GM12878 (cell line): Measurements from ENCODE around the gene CD72. TPM values are rescaled to one million over a fixed set of nuclear protein-coding genes. Genes with fewer than 3 reads are reported as not detected.

ENCODE experiments used
- ATAC-seq: fragments of 200-7000 bp; cut with Tn5 transposase; 3 replicates; pipeline ENCODE4 v1.9.1; 2020; ENCODE audit warnings: mild to moderate bottlenecking, moderate library complexity
- BruUV-seq: library from RNA; stranded (reverse); fragments of 400-500 nt; replicated peaks from 2 replicates; lab custom pipeline; 2021; lab: Mats Ljungman, UMichigan
- CTCF ChIA-PET: fragments of 300-600 bp; sonication (Branson Sonifier 250); formaldehyde crosslinking; extraction: SDS; loops from one replicate; lab custom pipeline; 2021; ENCODE audit warnings: inconsistent platforms; lab: Yijun Ruan, JAX
- POLR2A ChIA-PET: fragments of 350-600 bp; formaldehyde crosslinking; extraction: SDS; loops from one replicate; lab custom pipeline; 2021; ENCODE audit warnings: inconsistent platforms; lab: Charles Lee
- RAD21 ChIA-PET: fragments of 300-600 bp; sonication (Branson Sonifier 250); formaldehyde crosslinking; loops from one replicate; lab custom pipeline; 2023; ENCODE audit warnings: antibody characterized with exemption; ENCODE audit not compliant: unreplicated experiment; lab: Charles Lee
- SMC1A ChIA-PET: fragments of 300-600 bp; sonication (Branson Sonifier 250); formaldehyde crosslinking; loops from one replicate; lab custom pipeline; 2023; ENCODE audit not compliant: unreplicated experiment, uncharacterized antibody; lab: Charles Lee
- DNase-seq: peaks from one replicate; pipeline ENCODE4 v3.0.0-alpha.2; 2011; ENCODE audit warnings: low read depth, low spot score
- FAIRE-seq: peaks from 3 replicates; lab custom pipeline; 2011; peaks lifted over from hg19 to GRCh38; lab: Jason Lieb, UNC
- H2AFZ ChIP-seq: 2 replicates; pipeline ENCODE4 v1.6.0; 2011; ENCODE audit warnings: low read depth, low read length, control low read depth; ENCODE audit not compliant: control insufficient read depth
- H3K27ac ChIP-seq: 2 replicates; pipeline ENCODE4 v1.5.1; 2011; ENCODE audit warnings: control low read depth; ENCODE audit not compliant: control insufficient read depth, insufficient read depth
- H3K27me3 ChIP-seq, 2 experiments: replicated peaks in 1 of 2; 2 replicates each; pipeline versions ENCODE4 v1.6.0 to v1.6.1; 2011; ENCODE audit warnings: low read length in 1 of 2; ENCODE audit not compliant: control insufficient read depth in 2 of 2, insufficient read depth in 2 of 2
- H3K36me3 ChIP-seq, 2 experiments: 2 replicates each; pipeline ENCODE4 v1.5.1; 2011; ENCODE audit warnings: low read length in 1 of 2; ENCODE audit not compliant: control insufficient read depth in 2 of 2, insufficient read depth in 2 of 2
- H3K4me1 ChIP-seq: 2 replicates; pipeline ENCODE4 v1.6.1; 2011; ENCODE audit warnings: mild to moderate bottlenecking, low read length, moderate library complexity, mixed read lengths; ENCODE audit not compliant: control insufficient read depth, insufficient read depth
- H3K4me2 ChIP-seq: 2 replicates; pipeline ENCODE4 v1.6.0; 2011; ENCODE audit warnings: control low read depth; ENCODE audit not compliant: control insufficient read depth, insufficient read depth
- H3K4me3 ChIP-seq: fragments of 200-600 bp; sonication (generic); 2 replicates; pipeline ENCODE4 v1.5.1; 2016
- H3K79me2 ChIP-seq: 2 replicates; pipeline ENCODE4 v1.6.0; 2011; ENCODE audit warnings: low read length; ENCODE audit not compliant: control insufficient read depth, insufficient read depth
- H3K9ac ChIP-seq: 2 replicates; pipeline ENCODE4 v1.8.0; 2011; ENCODE audit warnings: low read length, control low read depth, mixed read lengths; ENCODE audit not compliant: control insufficient read depth, insufficient read depth
- H3K9me3 ChIP-seq: replicated peaks from 3 replicates; pipeline ENCODE4 v1.5.1; 2011; ENCODE audit warnings: mild to moderate bottlenecking, low read length; ENCODE audit not compliant: control insufficient read depth, insufficient read depth
- H4K20me1 ChIP-seq: 2 replicates; pipeline ENCODE4 v1.6.0; 2011; ENCODE audit not compliant: control insufficient read depth, insufficient read depth
- CEBPB ChIP-seq, 2 experiments: fragments of 150-350 bp in 1 of 2; IDR thresholded peaks; 2 replicates each; pipeline ENCODE4 v1.6.1; 2012 to 2014; ENCODE audit warnings: low read depth in 2 of 2, low read length in 2 of 2, borderline replicate concordance in 1 of 2, inconsistent platforms in 1 of 2
- CHD1 ChIP-seq: IDR thresholded peaks from 2 replicates; pipeline ENCODE4 v1.6.1; 2012; ENCODE audit warnings: low read depth, low read length, improper control_type of control experiment
- EED ChIP-seq: sonication (generic); IDR thresholded peaks from 2 replicates; pipeline ENCODE4 v1.6.1; 2016; ENCODE audit warnings: antibody characterized with exemption, low read depth
- IKZF2 ChIP-seq, 2 experiments: fragments of 450-650 bp; IDR thresholded peaks; 2 replicates each; pipeline ENCODE4 v1.6.1; 2017; ENCODE audit warnings: mild to moderate bottlenecking in 2 of 2, moderate library complexity in 2 of 2
- IRF4 ChIP-seq: IDR thresholded peaks from 2 replicates; pipeline ENCODE4 v1.6.1; 2011; ENCODE audit warnings: low read depth, low read length
- SPI1 ChIP-seq: IDR thresholded peaks from 2 replicates; pipeline ENCODE4 v1.6.1; 2011; ENCODE audit warnings: low read depth, mild to moderate bottlenecking, low read length, moderate library complexity, borderline replicate concordance; ENCODE audit not compliant: insufficient read depth
- TCF12 ChIP-seq: IDR thresholded peaks from 2 replicates; pipeline ENCODE4 v1.6.1; 2011; ENCODE audit warnings: low read depth, mild to moderate bottlenecking, low read length
- TCF3 ChIP-seq: IDR thresholded peaks from 2 replicates; pipeline ENCODE4 v1.6.1; 2012; ENCODE audit warnings: low read depth, mild to moderate bottlenecking, low read length, borderline replicate concordance; ENCODE audit not compliant: insufficient read depth
- WGBS: methylation state at CpG from one replicate; pipeline ENCODE4 v1.1.6; 2016; ENCODE audit warnings: low lambda C conversion rate; ENCODE audit not compliant: insufficient replicate concordance, insufficient coverage; ENCODE audit errors: missing lambda C conversion rate; 5-methylcytosine and 5-hydroxymethylcytosine counted together
- in situ Hi-C: fragments of 300-500 bp; cut with MboI; formaldehyde crosslinking; loops from 9 replicates; pipeline ENCODE4 v1.14.3; 2018; ENCODE audit warnings: mixed read lengths
- intact Hi-C: fragments of 100-400 bp; cut with micrococcal nuclease; formaldehyde crosslinking; loops from one replicate; pipeline ENCODE4 v1.14.2; 2022; ENCODE audit not compliant: unreplicated experiment
- polyA plus RNA-seq, 11 experiments: library from polyadenylated mRNA; depleted of rRNA in 4 of 11; unstranded in 6 of 11; stranded (reverse) in 5 of 11; fragments of >200 nt; fragmentation: Nextera tagmentation in 4 of 11; fragmentation: Illumina TruSeq in 1 of 11; extraction: Ambion mirVana in 4 of 11; extraction: Trizol in 1 of 11; gene quantifications; 1 replicate in 1 of 11; 2 replicates in 10 of 11; pipeline versions ENCODE4 v1.2.1 to v1.2.3, GENCODE V29; 2011 to 2016; ENCODE audit warnings: inconsistent platforms in 2 of 11, missing spikeins in 2 of 11, low read depth in 1 of 11
- total RNA-seq, 4 experiments: library from RNA; depleted of rRNA in 3 of 4; stranded (reverse); fragments of >200 nt in 3 of 4; fragmentation: Illumina TruSeq in 1 of 4; extraction: Trizol in 1 of 4; gene quantifications; 2 replicates each; pipeline versions ENCODE4 v1.2.1 to v1.2.3, GENCODE V29; 2013 to 2021

The CD72 gene
- total and polyA plus RNA-seq, 10 of the 15 experiments (the other 5 are each of a cell fraction or from before 2014, with no cell fraction given), result 2.1 to 14.2 (median 4.4) TPM

GRCh38 chr9:35569206-35569605 lies 49.0 kb downstream of the CD72 start:
- in situ Hi-C loops, result no loop called here
- Histone ChIP-seq H4K20me1 (no peaks in the 10 kb centered on the region), H3K36me3 (no peaks in the 10 kb centered on the region), H3K9ac (no peak overlapping the region), H3K79me2 (no peaks in the 10 kb centered on the region), H3K4me1 (peaks cover 24% of the 10 kb centered on the region), H3K9me3 (no peaks in the 10 kb centered on the region), H3K27ac (peak overlapping the region; percentile 69), H3K4me2 (peak overlapping the region; percentile 94), H3K4me3 (peak overlapping the region; percentile 8), H3K27me3 (no peaks in the 10 kb centered on the region), H2AFZ (peak overlapping the region; percentile 28)
- CTCF ChIA-PET, result interaction anchor here (1.0 to 1.8 kb wide), 5 partner anchors 16 to 127 kb away, joined by 3 to 6 read pairs (median 5); no protein-coding TSS in a partner anchor
- TF ChIP-seq IRF4 (0 out of 2 replicates have a peak, but pooled peaks have one; percentile 67), TCF12 (peak; percentile 81), CEBPB (IDR thresholded peaks at IDR 0.05; ENCODE audit: borderline replicate concordance in 1 of 2, low read depth in 2 of 2, low read length in 2 of 2) (no peak), IKZF2 (IDR thresholded peaks at IDR 0.05) (peak in 1 of 2 experiments; percentile 28; a peak in 1 of 4 replicates), SPI1 (peak; percentile 70), CHD1 (no peak), TCF3 (peak; percentile 87; the same call in 1 of the 2 replicates), EED (peak; percentile 53; the same call in 1 of the 2 replicates)
- POLR2A ChIA-PET, result no interaction called here
- 0% methylated on average over 5 of the region's 5 CpGs for WGBS
- DNase-seq (peak; percentile 21), ATAC-seq (peak; percentile 88), FAIRE-seq (peak; percentile 89)
- RAD21 ChIA-PET, result no interaction called here
- SMC1A ChIA-PET, result interaction anchor here (1.0 to 1.5 kb wide), 3 partner anchors 16 to 123 kb away, joined by 3 to 8 read pairs (median 4); no protein-coding TSS in a partner anchor
- BruUV-seq, result no TSS peak
- intact Hi-C loops, result no loop called here
